Right cardiac atrium (tissue), 5 donors: ENCODE data around the gene RIBC2. TPM values are rescaled to one million over a fixed set of nuclear protein-coding genes. Genes with fewer than 3 reads are reported as not detected.
"Not testable (repeated sequence)": the region's sequence is repeated elsewhere in the genome, so short reads cannot be mapped to it uniquely, and the experiment has no call there.

Source experiments
- ATAC-seq, 2 donors: fragments of 200-7000 bp; cut with Tn5 transposase; one replicate each; pipeline versions ENCODE4 v1.8.0 to v1.9.1; 2020; ENCODE audit warnings: moderate library complexity in 2 of 2, mild to moderate bottlenecking in 1 of 2
- DNase-seq, 3 donors: peaks; one replicate each; pipeline ENCODE4 v3.0.0-alpha.2; 2020
- H3K27ac ChIP-seq: one replicate; pipeline ENCODE4 v1.5.1; 2013; ENCODE audit warnings: mild to moderate bottlenecking, low read length, control low read depth, moderate library complexity
- H3K27me3 ChIP-seq: one replicate; pipeline ENCODE4 v1.6.1; 2013; ENCODE audit not compliant: control insufficient read depth, insufficient read depth
- H3K4me1 ChIP-seq: one replicate; pipeline ENCODE4 v1.6.1; 2013; ENCODE audit warnings: low read length; ENCODE audit not compliant: control insufficient read depth, insufficient read depth
- H3K4me3 ChIP-seq: one replicate; pipeline ENCODE4 v1.5.1; 2013; ENCODE audit warnings: low read length, control low read depth
- H3K9me3 ChIP-seq: one replicate; pipeline ENCODE4 v1.6.1; 2013; ENCODE audit warnings: low read length; ENCODE audit not compliant: control insufficient read depth
- WGBS: extraction: QIAGEN DNeasy Blood & Tissue Kit; methylation state at CpG from one replicate; pipeline ENCODE4 v1.1.7; 2013; 5-methylcytosine and 5-hydroxymethylcytosine counted together
- intact Hi-C, 4 donors: fragments of 100-400 bp; cut with DNase I; formaldehyde crosslinking; loops; one replicate each; pipeline versions ENCODE4 v1.11.0 to v1.14.0; 2022 to 2023
- polyA plus RNA-seq: library from polyadenylated mRNA; stranded (reverse); fragments of 200-250 nt; gene quantifications from one replicate; pipeline ENCODE4 v1.2.3, GENCODE V29; 2013
- total RNA-seq, 4 donors: library from RNA; stranded (reverse); fragmentation: NEBNext Ultra II Directional; extraction: Animal tissue kit (Norgen Biotek cat#: 25700); gene quantifications; one replicate each; pipeline ENCODE4 v1.2.1, GENCODE V29; 2021
- donor health status: healthy with polysubstance abuse.
- donor health status: DM: no; HTN: yes; CAD: no.
- donor health status: DM: no; HTN: no; CAD: no.
- donor health status: DM: no; HTN: yes; CAD: no; lungs with severe emphysema.
- donor health status: DM: yes; HTN: yes; CAD: no.

RIBC2 gene
- total and polyA plus RNA-seq, 5 donors: 0.16 to 0.29 TPM; not detected in 3

- H3K4me1 ChIP-seq, H3K27me3 ChIP-seq, H3K27ac ChIP-seq, ATAC-seq, H3K9me3 ChIP-seq, H3K4me3 ChIP-seq: not testable (repeated sequence)
- intact Hi-C loops: loop anchor here in 2 of 4 donors (5.0 to 10.0 kb wide), 2 partner anchors 108 to 170 kb away; no protein-coding TSS in a partner anchor
- WGBS: 77% methylated on average over 34 of the region's 34 CpGs
- peak in 1 of 3 donors; percentile 72 for DNase-seq
These were observed 23.5 kb downstream of the RIBC2 start for GRCh38 chr22:45436871-45437517.

- intact Hi-C loops: loop anchor here in 2 of 4 donors (5.0 to 10.0 kb wide), 2 partner anchors 106 to 171 kb away; no protein-coding TSS in a partner anchor
- ATAC-seq (no peak), DNase-seq (no peak)
These were observed 24.8 kb downstream of the RIBC2 start for GRCh38 chr22:45438336-45438735.

GRCh38 chr22:45440688-45441087, 27.2 kb downstream of the RIBC2 start:
- H3K27me3 ChIP-seq, DNase-seq, ATAC-seq, H3K9me3 ChIP-seq, H3K27ac ChIP-seq, H3K4me3 ChIP-seq, H3K4me1 ChIP-seq: not testable (repeated sequence)
- WGBS: 57% methylated on average over 13 of the region's 13 CpGs
- intact Hi-C loops: loop anchor here in 3 of 4 donors (2.0 to 5.0 kb wide), 2 partner anchors 112 kb away; no protein-coding TSS in a partner anchor

More at GRCh38 chr22:45438336-45438735, 24.8 kb downstream of the RIBC2 start:
- H3K27me3 ChIP-seq: no peaks in the 10 kb centered on the region
- H3K4me3 ChIP-seq: no peak overlapping the region
- peaks cover 4% of the 10 kb centered on the region for H3K4me1 ChIP-seq
- H3K27ac ChIP-seq: no peak overlapping the region
- no peaks in the 10 kb centered on the region for H3K9me3 ChIP-seq

- Histone ChIP-seq H3K4me3 (no peak overlapping the region), H3K27ac (no peak overlapping the region), H3K27me3 (no peaks in the 10 kb centered on the region), H3K9me3 (no peaks in the 10 kb centered on the region), H3K4me1 (no peaks in the 10 kb centered on the region)
- intact Hi-C loops: loop anchor here in 3 of 4 donors (2.0 to 5.0 kb wide), 2 partner anchors 111 to 112 kb away; no protein-coding TSS in a partner anchor
- peak; percentile 52 to 85 (median 75) for DNase-seq
- WGBS: 24% methylated on average over 10 of the region's 10 CpGs
- peak; percentile 78 to 88 for ATAC-seq
These were observed 27.6 kb downstream of the RIBC2 start for GRCh38 chr22:45441138-45441537.

GRCh38 chr22:45442116-45442515, 28.6 kb downstream of the RIBC2 start:
- DNase-seq: no peak
- Histone ChIP-seq H3K9me3 (no peaks in the 10 kb centered on the region), H3K4me3 (no peak overlapping the region), H3K27ac (no peak overlapping the region), H3K27me3 (no peaks in the 10 kb centered on the region), H3K4me1 (no peaks in the 10 kb centered on the region)
- ATAC-seq: no peak
- WGBS: 73% methylated on average over 5 of the region's 5 CpGs
- intact Hi-C loops: loop anchor here in 2 of 4 donors (5.0 kb wide), 1 partner anchor 110 kb away; no protein-coding TSS in a partner anchor

GRCh38 chr22:45444168-45444567, 30.7 kb downstream of the RIBC2 start:
- H3K4me3 ChIP-seq: no peak overlapping the region
- 86% methylated on average over 3 of the region's 3 CpGs for WGBS
- ATAC-seq (no peak), DNase-seq (no peak)
- H3K27ac ChIP-seq: no peak overlapping the region
- intact Hi-C loops: loop anchor here in 2 of 4 donors (5.0 kb wide), 1 partner anchor 108 kb away; no protein-coding TSS in a partner anchor
- no peaks in the 10 kb centered on the region for H3K27me3 ChIP-seq
- H3K9me3 ChIP-seq: no peaks in the 10 kb centered on the region
- no peaks in the 10 kb centered on the region for H3K4me1 ChIP-seq

GRCh38 chr22:45445031-45445710, 31.7 kb downstream of the RIBC2 start:
- Histone ChIP-seq H3K27ac (no peak overlapping the region), H3K9me3 (no peaks in the 10 kb centered on the region), H3K4me3 (no peak overlapping the region), H3K27me3 (no peaks in the 10 kb centered on the region), H3K4me1 (no peaks in the 10 kb centered on the region)
- 83% methylated on average over 14 of the region's 14 CpGs for WGBS
- ATAC-seq: no peak
- intact Hi-C loops: no loop called here
- no peak for DNase-seq

GRCh38 chr22:45446216-45446615, 32.7 kb downstream of the RIBC2 start:
- no peaks in the 10 kb centered on the region for H3K27me3 ChIP-seq
- intact Hi-C loops: no loop called here
- no peaks in the 10 kb centered on the region for H3K9me3 ChIP-seq
- 84% methylated on average over 5 of the region's 5 CpGs for WGBS
- no peaks in the 10 kb centered on the region for H3K4me1 ChIP-seq
- no peak for ATAC-seq
- no peak for DNase-seq
- no peak overlapping the region for H3K27ac ChIP-seq
- no peak overlapping the region for H3K4me3 ChIP-seq

- intact Hi-C loops, H3K27me3 ChIP-seq, H3K9me3 ChIP-seq, DNase-seq, ATAC-seq, H3K4me3 ChIP-seq, H3K27ac ChIP-seq, H3K4me1 ChIP-seq: not testable (repeated sequence)
- WGBS: 92% methylated on average over 4 of the region's 4 CpGs
These were observed 34.1 kb downstream of the RIBC2 start for GRCh38 chr22:45447596-45447995.

- intact Hi-C loops: no loop called here
- Histone ChIP-seq H3K4me1 (no peaks in the 10 kb centered on the region), H3K4me3 (no peak overlapping the region), H3K27me3 (no peaks in the 10 kb centered on the region), H3K27ac (no peak overlapping the region), H3K9me3 (no peaks in the 10 kb centered on the region)
- DNase-seq: peak; percentile 87 to 96 (median 96)
- 57% methylated on average over 9 of the region's 9 CpGs for WGBS
- peak; percentile 82 to 90 for ATAC-seq
These were observed 34.9 kb downstream of the RIBC2 start for GRCh38 chr22:45448431-45448830.

- H3K27ac ChIP-seq, H3K27me3 ChIP-seq, H3K4me3 ChIP-seq, ATAC-seq, DNase-seq, H3K9me3 ChIP-seq, intact Hi-C loops, H3K4me1 ChIP-seq: not testable (repeated sequence)
- 96% methylated on average over 5 of the region's 5 CpGs for WGBS
These were observed 35.9 kb downstream of the RIBC2 start for GRCh38 chr22:45449442-45449841.
